PC-9 (cell line): ENCODE data around the gene ZBTB7C.

Source experiments
- CTCF ChIP-seq: fragments of 200-600 bp; sonication (generic); conservative IDR thresholded peaks from 2 replicates; pipeline ENCODE4 v1.6.1; 2017; ENCODE audit warnings: mixed run types, antibody characterized with exemption, mild to moderate bottlenecking, moderate library complexity
- EZH2 ChIP-seq: fragments of 200-600 bp; sonication (generic); IDR thresholded peaks from 2 replicates; pipeline ENCODE4 v1.8.0; 2017; ENCODE audit warnings: antibody characterized with exemption, low read depth

- TF ChIP-seq CTCF (no peak), EZH2 (no peak)
Observed at GRCh38 chr18:47978141-47978540, 431.0 kb downstream of the ZBTB7C start.
